ENCODE results near the gene PSME3IP1. TPM values are rescaled to one million over a fixed set of nuclear protein-coding genes. Genes with fewer than 3 reads are reported as not detected.

Gene PSME3IP1
- total RNA-seq, 1 donor from 2014 or later, result 102 TPM

- DNase-seq (ENCODE audit: low read depth, low spot score), result no peak
- H3K9me3 Mint-ChIP-seq, result no peaks in the 10 kb centered on the region
- H3K36me3 Mint-ChIP-seq (ENCODE audit: low read depth), result peaks cover 4% of the 10 kb centered on the region
- no peak for TF ChIP-seq CTCF (conservative IDR thresholded peaks at IDR 0.05)
- peaks cover 41% of the 10 kb centered on the region for H3K4me1 Mint-ChIP-seq
- H3K27me3 Mint-ChIP-seq (ENCODE audit: low read depth), result no peaks in the 10 kb centered on the region
- H3K27ac Mint-ChIP-seq (ENCODE audit: unreplicated experiment), result no peak overlapping the region
- no peak overlapping the region for H3K4me3 Mint-ChIP-seq
These were observed 59.9 kb downstream of the PSME3IP1 start for GRCh38 chr16:57125969-57126368.

- no peak for DNase-seq (ENCODE audit: low read depth, low spot score)
- Mint-ChIP-seq H3K36me3 (ENCODE audit: low read depth) (peaks cover 4% of the 10 kb centered on the region), H3K27me3 (ENCODE audit: low read depth) (no peaks in the 10 kb centered on the region), H3K4me3 (no peak overlapping the region), H3K9me3 (no peaks in the 10 kb centered on the region), H3K4me1 (peaks cover 38% of the 10 kb centered on the region), H3K27ac (ENCODE audit: unreplicated experiment) (peak overlapping the region; percentile 79)
- no peak for TF ChIP-seq CTCF (conservative IDR thresholded peaks at IDR 0.05)
These were observed 60.5 kb downstream of the PSME3IP1 start for GRCh38 chr16:57125376-57125775.

- H3K4me3 Mint-ChIP-seq, result no peak overlapping the region
- peak overlapping the region; percentile 75 for H3K27ac Mint-ChIP-seq (ENCODE audit: unreplicated experiment)
- H3K27me3 Mint-ChIP-seq (ENCODE audit: low read depth), result no peaks in the 10 kb centered on the region
- TF ChIP-seq CTCF (conservative IDR thresholded peaks at IDR 0.05), result no peak
- H3K9me3 Mint-ChIP-seq, result no peaks in the 10 kb centered on the region
- DNase-seq (ENCODE audit: low read depth, low spot score), result no peak
- H3K4me1 Mint-ChIP-seq, result peaks cover 33% of the 10 kb centered on the region
- peaks cover 4% of the 10 kb centered on the region for H3K36me3 Mint-ChIP-seq (ENCODE audit: low read depth)
These were observed 61.7 kb downstream of the PSME3IP1 start for GRCh38 chr16:57123974-57124674.

- H3K36me3 Mint-ChIP-seq (ENCODE audit: low read depth), result peaks cover 4% of the 10 kb centered on the region
- no peak overlapping the region for H3K4me3 Mint-ChIP-seq
- TF ChIP-seq CTCF (conservative IDR thresholded peaks at IDR 0.05), result no peak
- no peaks in the 10 kb centered on the region for H3K9me3 Mint-ChIP-seq
- no peaks in the 10 kb centered on the region for H3K27me3 Mint-ChIP-seq (ENCODE audit: low read depth)
- peaks cover 26% of the 10 kb centered on the region for H3K4me1 Mint-ChIP-seq
- DNase-seq (ENCODE audit: low read depth, low spot score), result no peak
- peak overlapping the region; percentile 80 for H3K27ac Mint-ChIP-seq (ENCODE audit: unreplicated experiment)
These were observed 62.4 kb downstream of the PSME3IP1 start for GRCh38 chr16:57123216-57123973.

- Mint-ChIP-seq H3K4me3 (no peak overlapping the region), H3K27ac (ENCODE audit: unreplicated experiment) (peak overlapping the region; percentile 45), H3K36me3 (ENCODE audit: low read depth) (peaks cover 4% of the 10 kb centered on the region), H3K4me1 (peaks cover 34% of the 10 kb centered on the region), H3K9me3 (no peaks in the 10 kb centered on the region), H3K27me3 (ENCODE audit: low read depth) (no peaks in the 10 kb centered on the region)
- no peak for DNase-seq (ENCODE audit: low read depth, low spot score)
- TF ChIP-seq CTCF (conservative IDR thresholded peaks at IDR 0.05), result no peak
These were observed 67.3 kb downstream of the PSME3IP1 start for GRCh38 chr16:57118461-57119084.

Data from neural crest cell (in vitro differentiated cells).